Gastrocnemius medialis (tissue), 4 donors: Measurements from ENCODE around the gene COL6A1. TPM values are rescaled to one million over a fixed set of nuclear protein-coding genes. Genes with fewer than 3 reads are reported as not detected.

ENCODE experiments used
- ATAC-seq, 2 donors: fragments of 150-250 bp; one replicate each; pipeline ENCODE4 v1.9.1; 2016
- DNase-seq, 2 donors: peaks; one replicate each; pipeline ENCODE4 v3.0.0-alpha.2; 2019
- H3K27ac ChIP-seq, 4 donors: fragments of 200-600 bp; sonication (generic); 1 replicate in 1 of 4; 2 replicates in 3 of 4; pipeline ENCODE4 v1.5.1; 2016 to 2018; ENCODE audit warnings: mild to moderate bottlenecking in 2 of 4, moderate library complexity in 1 of 4
- H3K27me3 ChIP-seq, 3 donors: fragments of 200-600 bp; sonication (generic) in 2 of 3; 1 replicate in 1 of 3; 2 replicates in 2 of 3; pipeline versions ENCODE4 v1.5.1 to v1.6.0; 2016 to 2019; ENCODE audit warnings: mild to moderate bottlenecking in 1 of 3, moderate library complexity in 1 of 3
- H3K36me3 ChIP-seq, 2 donors: fragments of 200-600 bp; sonication (generic) in 1 of 2; one replicate each; pipeline ENCODE4 v1.5.1; 2017 to 2018
- H3K4me1 ChIP-seq, 2 donors: fragments of 200-600 bp; sonication (generic) in 1 of 2; one replicate each; pipeline ENCODE4 v1.5.1; 2016 to 2017; ENCODE audit warnings: mild to moderate bottlenecking in 2 of 2
- H3K4me3 ChIP-seq, 4 donors: fragments of 200-600 bp; sonication (generic) in 3 of 4; 1 replicate in 1 of 4; 2 replicates in 3 of 4; pipeline ENCODE4 v1.5.1; 2016 to 2019; ENCODE audit warnings: mild to moderate bottlenecking in 2 of 4
- H3K9me3 ChIP-seq, 3 donors: fragments of 200-600 bp; sonication (generic) in 2 of 3; 1 replicate in 1 of 3; 2 replicates in 2 of 3; pipeline ENCODE4 v1.5.1; 2016 to 2019
- CTCF ChIP-seq, 5 experiments: fragments of 450-650 bp in 3 of 5; fragments of 200-600 bp in 2 of 5; sonication (generic) in 2 of 5; IDR thresholded peaks in 4 of 5; conservative IDR thresholded peaks in 1 of 5; 1 replicate in 4 of 5; 2 replicates in 1 of 5; pipeline ENCODE4 v1.5.1; 2016 to 2019; ENCODE audit warnings: antibody characterized with exemption in 5 of 5, mild to moderate bottlenecking in 3 of 5, moderate library complexity in 3 of 5
- POLR2A ChIP-seq, 2 donors: fragments of 450-650 bp; IDR thresholded peaks; one replicate each; pipeline ENCODE4 v1.6.1; 2017; ENCODE audit warnings: antibody characterized with exemption in 2 of 2, mild to moderate bottlenecking in 2 of 2, moderate library complexity in 2 of 2
- in situ Hi-C, 4 donors: fragments of 200-750 bp; cut with MboI; loops; one replicate each; pipeline versions ENCODE4 v1.15.0 to v1.8.0; 2017; ENCODE audit warnings: low sequenced_read_pairs in 4 of 4
- intact Hi-C: fragments of 100-400 bp; cut with DNase I; formaldehyde crosslinking; loops from one replicate; pipeline ENCODE4 v1.15.1; 2023; ENCODE audit warnings: low total_unique reads
- total RNA-seq, 4 donors: library from RNA; depleted of rRNA; stranded (reverse); fragments of >200 nt; gene quantifications; one replicate each; pipeline versions ENCODE4 v1.1.0 to v1.2.3, GENCODE V29; 2016

Gene COL6A1
- total RNA-seq, 4 donors from 2014 or later: 50.5 to 97.8 (median 73.3) TPM

GRCh38 chr21:45985471-45986315 lies 4.1 kb downstream of the COL6A1 start:
- DNase-seq: peak in 1 of 2 donors; percentile 11
- Histone ChIP-seq H3K9me3 (no peaks in the 10 kb centered on the region), H3K27me3 (no peaks in the 10 kb centered on the region), H3K4me3 (no peak overlapping the region), H3K27ac (peak overlapping the region; percentile 71 to 81 (median 75)), H3K36me3 (peaks cover 0 to 12% of the 10 kb centered on the region in 2 donors), H3K4me1 (peaks cover 5% of the 10 kb centered on the region in 2 donors)
- no peak for ATAC-seq
- in situ Hi-C loops: no loop called here
- intact Hi-C loops: no loop called here
- no peak for TF ChIP-seq POLR2A (IDR thresholded peaks at IDR 0.05)
- TF ChIP-seq CTCF (IDR thresholded peaks at IDR 0.05 in 4 of 5, conservative IDR thresholded peaks at IDR 0.05 in 1 of 5): no peak

GRCh38 chr21:45986316-45987051 lies 4.9 kb downstream of the COL6A1 start:
- no peaks in the 10 kb centered on the region for H3K9me3 ChIP-seq
- intact Hi-C loops: no loop called here
- H3K27me3 ChIP-seq: no peaks in the 10 kb centered on the region
- H3K36me3 ChIP-seq: peaks cover 0 to 14% of the 10 kb centered on the region in 2 donors
- H3K4me3 ChIP-seq: no peak overlapping the region
- H3K4me1 ChIP-seq: peaks cover 0 to 5% of the 10 kb centered on the region in 2 donors
- DNase-seq: no peak
- TF ChIP-seq POLR2A (IDR thresholded peaks at IDR 0.05) (no peak), CTCF (IDR thresholded peaks at IDR 0.05 in 4 of 5, conservative IDR thresholded peaks at IDR 0.05 in 1 of 5) (no peak)
- peak overlapping the region in 2 of 4 donors; percentile 77 to 81 for H3K27ac ChIP-seq
- in situ Hi-C loops: no loop called here
- ATAC-seq: no peak

GRCh38 chr21:45987121-45987711 lies 5.6 kb downstream of the COL6A1 start:
- ATAC-seq (no peak), DNase-seq (peak in 1 of 2 donors; percentile 9)
- Histone ChIP-seq H3K9me3 (no peaks in the 10 kb centered on the region), H3K4me1 (peaks cover 0 to 4% of the 10 kb centered on the region in 2 donors), H3K36me3 (peaks cover 0 to 14% of the 10 kb centered on the region in 2 donors), H3K27me3 (no peaks in the 10 kb centered on the region), H3K4me3 (no peak overlapping the region), H3K27ac (peak overlapping the region in 1 of 4 donors; percentile 81)
- intact Hi-C loops: no loop called here
- in situ Hi-C loops: no loop called here
- TF ChIP-seq POLR2A (IDR thresholded peaks at IDR 0.05): no peak
- TF ChIP-seq CTCF (IDR thresholded peaks at IDR 0.05 in 4 of 5, conservative IDR thresholded peaks at IDR 0.05 in 1 of 5): no peak

- Histone ChIP-seq H3K4me1 (no peaks in the 10 kb centered on the region), H3K36me3 (peaks cover 0 to 14% of the 10 kb centered on the region in 2 donors), H3K27ac (peak overlapping the region in 2 of 4 donors; percentile 45 to 52), H3K9me3 (no peaks in the 10 kb centered on the region), H3K27me3 (no peaks in the 10 kb centered on the region), H3K4me3 (no peak overlapping the region)
- ATAC-seq: no peak
- in situ Hi-C loops (no loop called here), intact Hi-C loops (no loop called here)
- DNase-seq: peak in 1 of 2 donors; percentile 10
- TF ChIP-seq CTCF (IDR thresholded peaks at IDR 0.05 in 4 of 5, conservative IDR thresholded peaks at IDR 0.05 in 1 of 5) (no peak), POLR2A (IDR thresholded peaks at IDR 0.05) (no peak)
Measured at GRCh38 chr21:45988366-45989347, 7.1 kb downstream of the COL6A1 start.
